ENCODE results near the gene DTX4.
A peak's percentile ranks its signal among the peaks of the same experiment; 100 is the strongest.
"Not testable (repeated sequence)": the region's sequence is repeated elsewhere in the genome, so short reads cannot be mapped to it uniquely, and the experiment has no call there.

Gene DTX4

DNA sequence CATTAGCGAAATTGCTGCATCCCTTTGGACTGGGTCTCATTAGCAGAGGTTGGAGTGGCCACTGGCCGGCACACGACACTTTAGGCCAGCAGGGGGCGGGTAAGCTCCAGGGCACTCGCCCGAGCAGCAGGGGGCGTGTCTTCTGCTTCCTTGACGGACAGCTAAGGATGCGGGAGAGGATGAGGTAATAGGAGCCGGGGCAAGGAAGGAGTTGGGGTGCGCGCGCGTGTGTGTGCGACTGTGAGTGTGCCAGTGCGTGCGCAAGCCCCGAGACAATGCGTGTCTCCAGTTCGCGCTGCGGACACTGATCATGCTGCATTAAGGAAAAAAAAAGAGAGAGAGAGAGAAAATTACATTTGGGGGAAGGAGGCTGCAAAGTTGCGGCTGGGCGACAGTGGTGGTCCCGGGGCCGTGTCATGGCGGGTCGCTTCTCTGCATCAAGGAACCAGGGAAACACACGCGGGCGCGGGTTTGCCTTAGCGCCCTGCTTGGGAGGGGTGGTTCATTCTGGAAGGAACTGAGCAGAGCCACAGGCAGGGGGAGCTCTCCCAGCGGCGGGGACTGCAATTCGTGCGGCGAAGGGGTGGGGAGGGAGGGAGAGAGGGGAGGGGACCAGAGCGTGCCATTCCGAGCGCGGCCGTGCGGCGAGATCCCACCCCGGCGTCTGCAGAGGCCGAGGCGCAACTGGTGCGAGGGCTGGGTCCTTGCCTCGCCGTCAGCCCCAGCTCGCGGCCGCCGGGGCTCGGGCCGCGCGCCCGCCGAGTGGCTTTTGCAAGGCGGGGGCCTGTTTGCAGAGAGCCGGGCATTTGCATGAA is at the start of gene DTX4:
Gene DTX4, plus strand, starts transcription at position 625 of the 815 bp plus-strand sequence. CDS start 464 bp downstream, outside the sequence.
- DNase-seq, result peak; percentile 95

DNA sequence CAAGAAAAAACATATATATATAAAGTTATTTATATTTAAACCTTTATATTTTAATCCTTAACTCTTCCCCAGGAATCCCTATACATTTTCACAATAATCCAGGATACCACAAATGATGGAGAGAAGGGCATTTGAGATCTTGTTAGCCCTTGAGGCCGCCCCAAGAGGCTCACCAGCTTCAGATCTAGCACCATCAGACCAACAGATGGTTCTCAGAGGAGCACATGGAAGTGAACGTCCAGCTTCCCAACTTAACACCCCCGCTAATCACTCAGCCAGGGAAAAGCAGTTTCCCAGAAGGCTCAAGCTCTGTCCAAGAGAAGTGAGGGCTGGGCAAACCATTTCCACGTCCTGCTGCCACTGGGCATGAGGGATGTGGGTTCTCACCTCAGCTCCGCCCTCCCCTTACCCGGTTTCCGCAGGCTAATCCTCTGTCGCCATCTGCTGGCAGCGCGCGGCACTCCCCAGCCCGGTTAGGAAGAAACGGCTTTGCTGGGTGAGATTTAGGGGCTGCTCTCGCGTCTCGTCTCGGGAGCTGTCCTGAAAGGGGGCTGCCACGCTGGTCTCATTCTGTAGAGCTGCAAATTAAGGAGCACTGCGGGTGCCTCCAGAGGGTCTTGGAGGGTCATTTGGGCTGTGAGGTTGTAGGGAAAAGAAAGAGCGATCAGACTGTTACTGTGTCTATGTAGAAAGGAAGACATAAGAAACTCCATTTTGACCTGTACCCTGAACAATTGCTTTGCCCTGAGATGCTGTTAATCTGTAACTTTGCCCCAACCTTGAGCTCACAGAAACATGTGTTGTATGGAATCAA is 36.1 kb upstream of the DTX4 start:
- DNase-seq, result peak; percentile 83

GRCh38 chr11:59136551-59136950 is 35.4 kb upstream of the DTX4 start:
- not testable (repeated sequence) for DNase-seq

GRCh38 chr11:59137190-59137589 is 34.7 kb upstream of the DTX4 start:
- DNase-seq, result no peak

DNA sequence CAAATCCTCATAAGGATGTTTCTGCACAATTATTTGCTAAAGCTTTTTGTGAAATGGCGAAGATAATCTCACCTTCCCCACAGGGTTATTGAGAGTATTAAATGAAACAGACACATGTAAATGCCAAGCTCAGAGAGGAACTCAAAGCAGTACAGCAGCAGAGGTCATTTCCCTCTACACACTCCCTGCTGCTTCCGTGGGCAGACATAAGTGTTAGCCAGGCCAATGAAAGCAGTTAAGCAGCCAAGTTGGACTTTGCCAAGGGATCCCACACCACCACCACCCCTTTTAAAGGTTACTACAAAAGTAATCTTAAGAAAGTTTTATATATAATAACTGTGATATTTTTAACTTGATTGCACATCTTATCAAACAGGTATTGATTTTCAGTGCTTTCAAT is 33.3 kb upstream of the DTX4 start:
- DNase-seq, result no peak

DNA sequence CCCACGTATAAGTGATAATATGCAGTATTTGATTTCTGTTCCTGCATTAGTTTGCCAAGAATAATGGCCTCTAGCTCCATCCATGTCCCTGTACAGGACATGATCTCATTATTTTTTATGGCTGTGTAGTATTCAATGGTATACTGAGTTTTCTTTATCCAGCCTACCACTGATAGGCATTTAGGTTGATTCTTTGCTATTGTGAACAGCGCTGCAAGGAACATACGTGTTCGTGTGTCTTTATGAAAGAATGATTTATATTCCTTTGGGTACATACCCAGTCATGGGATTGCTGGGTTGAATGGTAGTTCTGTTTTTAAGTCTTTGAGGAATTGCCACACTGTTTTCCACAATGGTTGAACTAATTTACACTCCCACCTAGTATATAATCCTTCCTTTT is 30.7 kb upstream of the DTX4 start:
- DNase-seq, result no peak

GRCh38 chr11:59141673-59142460 is 30.1 kb upstream of the DTX4 start:
- DNase-seq, result no peak

GRCh38 chr11:59142530-59143507 is 29.1 kb upstream of the DTX4 start, which contains the start of gene FAM111A:
FAM111A (plus strand) TSS chr11:59142856; CDS start chr11:59148873, 6,017 bp downstream.
- DNase-seq, result peak; percentile 94

DNA sequence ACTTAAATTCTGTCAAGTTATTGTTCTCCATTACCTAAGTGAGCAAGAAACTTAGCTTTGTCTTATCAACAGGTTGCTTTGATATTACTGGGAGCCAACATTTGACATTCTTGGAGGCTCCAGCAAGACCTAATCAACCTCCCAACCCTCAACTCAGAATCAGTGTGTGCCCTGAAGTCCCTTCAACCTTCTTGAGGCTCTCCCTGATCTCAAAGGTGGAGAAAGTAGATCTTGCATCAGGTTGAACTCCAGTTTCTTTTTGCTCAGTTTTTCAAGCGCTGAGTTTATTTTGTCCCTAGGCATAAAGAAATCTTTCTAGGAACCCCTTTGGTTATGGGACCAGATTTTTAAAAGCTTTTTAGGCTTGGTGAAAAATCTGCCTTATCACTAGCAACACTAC is 27.8 kb upstream of the DTX4 start:
- peak; percentile 6 for DNase-seq

DNA sequence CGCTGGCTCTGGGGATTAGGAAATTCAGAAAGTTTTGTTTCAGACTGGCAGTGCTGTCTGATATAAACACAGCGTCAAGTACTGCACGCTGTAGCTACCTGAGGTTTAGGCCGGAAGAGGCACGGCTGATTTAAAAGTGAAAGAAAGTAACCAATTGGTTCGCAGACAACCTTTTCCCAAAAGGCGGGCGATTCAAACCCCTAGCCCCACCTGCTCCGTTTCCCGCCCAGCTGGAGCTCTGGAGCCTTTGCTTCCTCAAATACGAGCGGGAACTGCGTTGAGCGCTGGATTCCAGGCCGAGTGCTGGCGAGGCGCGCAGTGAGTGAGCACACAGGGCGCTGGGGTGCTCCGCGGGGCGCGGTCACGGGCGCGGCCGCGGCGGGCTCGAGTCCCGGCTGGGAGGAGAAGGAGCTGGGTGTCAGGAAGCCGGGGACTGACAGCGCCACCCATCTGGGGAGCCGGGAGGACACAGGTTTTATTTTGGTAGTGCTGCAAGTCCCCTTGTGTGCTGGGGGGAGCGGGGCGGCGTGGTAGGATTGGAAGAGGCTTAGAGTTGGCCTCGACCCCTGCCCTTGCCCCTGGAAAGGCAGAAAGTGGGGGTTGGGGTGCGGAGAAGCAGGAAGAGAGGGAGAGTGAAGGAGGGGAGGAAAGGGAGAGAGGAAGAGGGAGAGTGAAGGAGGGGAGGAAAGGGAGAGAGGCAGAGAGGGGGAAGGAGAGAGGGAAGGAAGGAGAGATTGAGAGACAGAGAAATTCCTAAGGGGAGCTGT is 27.2 kb upstream of the DTX4 start:
- peak; percentile 96 for DNase-seq

DNA sequence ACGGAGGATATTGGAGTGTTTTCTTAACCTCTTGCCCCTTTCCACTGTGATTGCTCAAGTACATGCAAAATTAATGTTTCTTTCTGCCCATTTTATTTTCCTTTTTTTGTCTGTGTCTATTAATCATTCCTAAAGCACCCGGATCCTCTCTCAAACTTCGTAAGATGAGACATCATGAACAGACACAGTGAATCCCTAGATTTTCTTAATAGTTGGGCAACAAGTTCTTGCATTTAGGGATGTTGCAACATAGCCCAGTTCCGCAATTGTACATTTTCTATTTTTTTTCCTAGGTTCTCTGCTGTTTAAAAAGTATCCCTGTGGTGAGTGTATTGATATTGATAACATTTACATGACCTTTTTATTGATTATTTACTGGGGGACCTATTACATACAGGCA is 26.4 kb upstream of the DTX4 start:
- DNase-seq, result no peak

- no peak for DNase-seq
Measured at GRCh38 chr11:59151761-59152160, 20.2 kb upstream of the DTX4 start.

GRCh38 chr11:59152312-59152951 is 19.5 kb upstream of the DTX4 start:
- no peak for DNase-seq

DNA sequence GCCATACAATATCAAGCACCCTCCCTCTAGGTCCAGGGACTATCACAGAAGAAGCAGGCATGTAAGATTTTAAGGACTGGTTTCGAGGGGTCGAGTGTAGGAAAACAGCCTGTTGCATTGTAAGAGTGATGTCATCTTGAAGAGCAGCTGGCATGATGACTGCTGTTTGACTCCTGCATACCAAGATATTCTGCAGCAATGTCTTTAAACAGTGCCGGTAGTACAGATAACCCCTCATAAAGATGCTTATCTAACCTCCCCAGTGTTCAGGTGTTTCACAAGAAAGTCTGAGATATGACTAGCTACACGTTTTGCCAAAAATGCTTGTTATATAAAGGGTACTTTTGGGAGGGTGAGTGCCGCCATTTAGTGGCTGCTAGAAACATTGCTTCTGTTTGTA is 17.3 kb upstream of the DTX4 start:
- no peak for DNase-seq

DNA sequence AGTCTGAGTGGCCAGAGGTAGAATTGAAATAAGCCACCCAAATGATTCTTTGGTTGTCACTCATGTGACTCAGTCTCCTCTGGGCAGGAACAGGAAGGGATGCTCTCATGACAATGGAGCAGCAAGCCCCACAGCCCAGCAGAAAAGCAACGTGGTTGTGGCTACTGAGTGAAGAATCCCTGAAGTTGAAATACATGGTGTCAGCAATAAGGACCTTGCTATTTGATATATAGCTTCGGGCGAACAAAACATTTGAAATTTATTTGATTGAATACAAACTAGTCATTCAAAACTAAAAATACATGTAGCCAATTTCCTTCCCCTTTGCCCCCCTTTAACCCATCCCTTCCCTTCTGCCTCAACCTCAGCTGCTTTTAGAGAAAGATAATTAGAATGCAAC is 14.5 kb upstream of the DTX4 start:
- DNase-seq, result no peak

GRCh38 chr11:59158206-59159068 is 13.5 kb upstream of the DTX4 start:
- peak; percentile 77 for DNase-seq

DNA sequence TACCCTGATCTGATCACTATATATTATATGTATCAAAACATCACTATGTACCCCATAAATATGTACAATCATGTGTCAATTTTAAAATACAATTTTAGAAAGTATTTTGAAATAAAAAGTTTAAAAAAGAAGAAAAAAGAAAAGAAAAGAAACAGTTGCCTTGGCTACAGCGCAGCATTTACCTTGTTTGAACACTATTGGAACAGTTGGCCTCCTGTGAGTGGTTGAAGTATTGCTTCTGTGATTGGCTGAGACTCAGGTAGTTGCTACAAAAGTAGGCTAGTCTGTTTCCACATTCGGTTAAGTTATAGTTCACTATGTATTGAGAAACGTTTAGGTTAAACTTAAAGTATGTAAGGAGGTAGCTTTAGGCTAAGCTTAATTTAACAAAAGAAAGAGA is 7.9 kb upstream of the DTX4 start:
- DNase-seq, result no peak

GRCh38 chr11:59172345-59173079 is 580 bp downstream of the DTX4 start:
- peak; percentile 46 for DNase-seq

Data from NCI-H69 (cell line).